Activated T-cell treated with anti-CD3 and anti-CD28 coated beads, Interleukin-2, amount 50 U/mL, for 1 hour (primary cell): ENCODE measurements around the gene NUP188.
A peak's percentile ranks its signal among the peaks of the same experiment; 100 is the strongest.
"Not testable (repeated sequence)": the region's sequence is repeated elsewhere in the genome, so short reads cannot be mapped to it uniquely, and the experiment has no call there.

ENCODE experiments used
- DNase-seq: peaks from one replicate; pipeline ENCODE4 v3.0.0-alpha.2; 2020

Gene NUP188

GRCh38 chr9:128944966-128945365 lies 2.5 kb upstream of the NUP188 start:
- not testable (repeated sequence) for DNase-seq

GRCh38 chr9:128945798-128946501 lies 1.5 kb upstream of the NUP188 start:
- DNase-seq, result no peak

- no peak for DNase-seq
Measured at GRCh38 chr9:128946571-128947276, 775 bp upstream of the NUP188 start.

- no peak for DNase-seq
Measured at GRCh38 chr9:128947277-128947526, 297 bp upstream of the NUP188 start.

- DNase-seq, result not testable (repeated sequence)
Measured at GRCh38 chr9:128961403-128961802, 13.9 kb downstream of the NUP188 start.

GRCh38 chr9:128969491-128969890 lies 22.0 kb downstream of the NUP188 start:
- no peak for DNase-seq

- no peak for DNase-seq
Measured at GRCh38 chr9:128972956-128973355, 25.5 kb downstream of the NUP188 start.

GRCh38 chr9:128979111-128979510 lies 31.6 kb downstream of the NUP188 start:
- no peak for DNase-seq

GRCh38 chr9:128983536-128983935 lies 36.0 kb downstream of the NUP188 start:
- DNase-seq, result no peak

- DNase-seq, result no peak
Measured at GRCh38 chr9:128986671-128987070, 39.2 kb downstream of the NUP188 start.

- DNase-seq, result no peak
Measured at GRCh38 chr9:128987805-128988204, 40.3 kb downstream of the NUP188 start.

GRCh38 chr9:128992995-128993394 lies 45.5 kb downstream of the NUP188 start:
- no peak for DNase-seq

GRCh38 chr9:128995791-128996190 lies 48.3 kb downstream of the NUP188 start:
- no peak for DNase-seq

- no peak for DNase-seq
Measured at GRCh38 chr9:128998462-128998861, 51.0 kb downstream of the NUP188 start.

- no peak for DNase-seq
Measured at GRCh38 chr9:128999581-129000206, 52.2 kb downstream of the NUP188 start.

- DNase-seq, result no peak
Measured at GRCh38 chr9:129001504-129002325, 54.2 kb downstream of the NUP188 start.

- no peak for DNase-seq
Measured at GRCh38 chr9:129002992-129003391, 55.5 kb downstream of the NUP188 start.

GRCh38 chr9:129004173-129004572 lies 56.7 kb downstream of the NUP188 start:
- not testable (repeated sequence) for DNase-seq

GRCh38 chr9:129005336-129005997 lies 58.0 kb downstream of the NUP188 start:
- no peak for DNase-seq

- DNase-seq, result peak; percentile 51
Measured at GRCh38 chr9:129006328-129007034, 59.0 kb downstream of the NUP188 start.

- no peak for DNase-seq
Measured at GRCh38 chr9:129007035-129007765, 59.7 kb downstream of the NUP188 start.
